Measurements from ENCODE around the gene DSCAML1.

DSCAML1 gene

DNA sequence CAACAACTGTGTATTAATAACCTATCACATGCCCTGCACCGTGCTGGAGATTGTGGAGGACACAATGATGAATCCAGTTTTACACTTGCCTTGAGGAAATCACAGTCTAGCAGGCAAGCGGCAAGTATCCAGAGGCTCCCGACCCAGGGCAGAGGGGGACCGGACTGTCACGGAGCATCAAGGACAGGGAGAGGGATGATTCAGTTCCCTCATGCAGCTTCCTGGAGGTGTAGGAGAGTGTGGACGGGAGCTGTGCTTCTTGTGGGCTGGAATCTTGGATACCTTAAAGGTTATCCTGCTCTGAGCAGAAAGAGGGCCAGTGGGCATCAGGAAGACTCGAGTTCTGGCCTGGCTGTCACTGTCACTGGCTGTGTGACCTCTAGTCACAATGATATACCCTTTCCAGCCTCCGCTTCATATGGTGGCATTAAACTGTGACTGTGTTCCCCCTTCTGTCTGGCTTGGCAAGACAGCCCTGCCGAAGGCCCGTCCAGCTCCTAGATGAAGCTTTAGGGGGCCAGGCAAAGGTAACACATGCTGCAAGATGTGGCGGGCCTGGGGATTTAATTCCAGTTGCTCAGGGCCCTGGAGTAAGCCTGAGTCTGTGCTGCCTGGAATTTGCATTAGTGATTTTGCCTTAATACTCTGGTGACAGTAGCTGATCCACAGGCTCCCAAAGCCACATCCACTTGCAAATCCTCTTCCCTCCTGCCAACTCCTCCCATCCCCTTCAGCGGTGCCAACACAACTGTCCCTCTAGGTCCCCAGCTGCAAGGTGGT, 162.8 kb downstream of the DSCAML1 start:
- no peak for DNase-seq (ENCODE audit: low read depth)

DNA sequence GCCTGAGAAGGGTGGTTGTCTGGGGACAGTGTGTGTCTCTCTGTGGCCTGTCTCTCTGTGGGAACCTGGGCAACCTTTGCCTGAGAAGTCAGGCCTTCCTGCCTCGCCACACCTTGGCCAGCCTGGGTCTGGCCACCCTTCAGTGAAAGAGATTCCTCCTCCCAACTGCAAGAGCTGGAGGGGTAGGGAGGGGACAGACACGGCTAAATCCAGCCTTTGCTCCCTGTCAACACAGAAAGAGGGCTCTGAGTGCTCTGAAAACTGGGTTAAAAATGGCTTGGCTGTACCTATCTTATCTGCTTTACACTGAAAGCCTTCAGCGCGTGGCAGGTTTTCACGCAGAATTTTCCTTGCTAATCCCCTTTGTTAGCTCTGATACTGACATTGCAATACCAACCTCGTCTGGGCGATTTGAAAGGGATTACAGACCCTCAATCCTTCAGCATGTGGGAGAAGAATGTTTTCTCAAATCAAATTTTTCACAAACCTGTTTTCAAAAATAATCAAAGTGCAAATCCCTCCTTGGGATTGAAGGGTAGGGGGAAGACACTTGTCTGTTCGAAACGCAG, 163.7 kb downstream of the DSCAML1 start:
- no peak for DNase-seq (ENCODE audit: low read depth)

DNA sequence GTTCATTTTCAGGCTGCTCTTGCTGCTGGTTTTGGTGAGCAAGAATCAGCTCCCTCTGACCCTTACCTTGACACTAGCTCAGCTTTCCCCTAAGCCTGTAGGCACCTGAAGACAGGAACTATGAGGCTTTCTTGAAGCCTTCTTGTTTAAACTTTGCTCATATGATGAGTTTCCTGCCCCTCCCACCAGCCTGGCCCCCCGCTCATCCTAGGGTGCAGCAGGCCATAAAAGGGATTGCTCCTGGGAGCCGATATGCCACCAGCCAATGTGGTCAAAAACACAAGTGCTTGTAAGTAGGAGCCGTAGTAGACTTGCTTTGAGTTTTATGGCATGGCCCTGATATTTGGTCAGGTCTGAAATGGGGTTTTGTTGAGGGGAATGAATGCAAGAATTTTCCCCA, 164.7 kb downstream of the DSCAML1 start:
- DNase-seq (ENCODE audit: low read depth) = no peak

DNA sequence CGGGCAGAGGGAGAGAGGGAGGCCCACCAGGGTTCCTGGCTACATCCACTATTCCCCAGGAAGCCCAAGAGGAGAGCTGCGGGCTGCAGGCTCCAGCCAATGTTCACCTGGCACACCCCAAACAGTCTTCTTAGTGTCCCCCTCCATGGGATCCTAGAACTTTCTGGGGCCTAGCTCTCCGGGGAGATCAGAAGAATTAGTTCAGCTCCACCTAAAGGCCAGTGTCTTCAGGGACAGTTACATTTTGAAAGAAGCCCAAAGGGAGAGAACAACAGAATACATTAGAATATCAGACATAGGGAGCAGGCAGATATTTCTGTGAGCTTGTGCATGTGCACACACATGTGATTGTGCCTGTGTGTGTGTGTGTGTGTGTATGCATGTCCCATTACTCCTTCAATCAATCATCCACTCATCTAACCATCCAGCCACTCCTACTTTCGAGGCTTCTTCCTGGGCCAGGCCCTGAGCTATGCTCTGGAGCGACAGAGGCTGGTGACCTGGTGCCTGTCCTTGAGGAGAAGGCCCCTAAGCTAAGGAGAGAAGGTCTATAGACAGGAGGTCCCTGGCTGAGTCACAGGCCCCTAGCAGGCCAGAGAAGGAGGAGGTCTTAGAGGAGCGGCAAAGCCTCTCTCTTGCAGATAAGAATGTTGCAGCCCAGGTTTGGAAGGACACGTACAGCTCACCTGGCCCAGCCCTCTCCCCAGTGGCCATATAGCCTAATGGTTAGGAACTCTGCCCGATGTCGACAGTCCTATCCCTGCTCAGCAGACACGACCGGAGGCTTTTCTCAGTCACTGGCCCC, 165.5 kb downstream of the DSCAML1 start:
- no peak for DNase-seq (ENCODE audit: low read depth)

DNA sequence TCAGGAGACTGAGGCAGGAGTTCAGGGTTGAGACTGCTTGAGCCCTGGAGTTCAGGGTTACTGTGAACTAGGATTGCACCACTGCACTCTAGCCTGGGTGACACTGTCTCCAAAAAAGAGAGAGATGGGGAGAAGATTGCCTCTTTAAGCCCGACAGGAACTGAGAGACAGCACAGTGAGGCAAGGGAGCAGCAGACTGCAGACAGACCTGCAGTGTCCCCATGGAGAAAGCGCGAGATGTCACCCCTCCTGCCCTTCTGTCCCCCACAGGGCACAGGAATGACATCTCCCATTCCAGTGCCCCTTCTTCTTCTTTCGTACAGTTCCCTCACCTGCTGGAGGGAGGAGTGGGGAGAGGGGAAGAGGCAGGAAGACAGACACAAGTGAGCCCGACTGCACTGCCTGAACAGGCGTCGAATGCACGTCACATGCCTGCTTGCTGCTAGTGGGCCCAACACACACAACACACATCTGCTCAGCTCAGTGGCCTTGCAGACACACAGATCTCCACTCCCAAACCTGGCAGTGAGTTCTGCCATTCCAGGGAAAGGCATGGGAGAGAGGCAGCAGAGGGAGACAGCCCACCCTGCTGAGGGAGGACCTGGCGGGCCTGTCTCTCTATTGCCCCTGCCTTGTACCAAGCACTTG, 167.0 kb downstream of the DSCAML1 start:
- no peak for DNase-seq (ENCODE audit: low read depth)

DNA sequence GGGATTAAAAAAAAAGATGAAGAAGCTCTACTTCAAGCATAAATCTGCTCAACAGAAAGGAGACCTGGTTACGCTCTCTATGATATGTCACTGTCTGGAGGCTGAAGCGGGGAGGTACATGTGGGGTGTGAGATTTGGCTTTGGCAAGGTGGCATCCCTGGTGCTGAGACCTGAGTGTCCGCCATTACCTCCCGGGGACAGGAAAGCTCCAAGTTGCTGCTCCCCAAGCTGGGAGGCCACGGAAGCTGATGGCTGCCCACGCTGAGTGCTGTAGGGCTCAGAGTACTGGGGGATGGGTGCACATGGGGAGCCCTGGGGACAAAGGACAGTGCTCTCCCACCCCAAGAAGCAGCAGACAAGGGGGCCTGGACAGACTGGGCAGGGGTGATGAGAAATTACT, 167.9 kb downstream of the DSCAML1 start:
- DNase-seq (ENCODE audit: low read depth) = no peak

DNA sequence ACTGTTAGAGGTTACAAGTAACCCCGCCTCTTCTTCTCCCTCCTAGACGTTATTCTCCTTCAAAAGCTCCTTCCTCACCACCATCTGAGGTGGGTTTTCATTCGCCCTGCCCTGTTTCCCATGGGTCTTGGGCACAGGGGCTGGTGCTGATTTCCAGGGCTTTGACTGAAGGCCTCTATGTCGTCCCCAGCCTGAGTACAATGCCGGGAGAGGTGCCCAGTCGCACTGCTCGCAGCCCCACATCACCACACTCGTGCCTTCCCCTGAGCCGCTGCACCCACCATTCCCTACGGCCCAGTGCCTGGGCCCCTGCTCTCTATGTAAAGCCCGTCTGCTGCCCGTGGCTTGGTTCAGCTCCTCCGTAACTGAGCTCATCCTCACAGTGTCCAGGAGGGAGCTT, 169.8 kb downstream of the DSCAML1 start:
- DNase-seq (ENCODE audit: low read depth) = no peak

DNA sequence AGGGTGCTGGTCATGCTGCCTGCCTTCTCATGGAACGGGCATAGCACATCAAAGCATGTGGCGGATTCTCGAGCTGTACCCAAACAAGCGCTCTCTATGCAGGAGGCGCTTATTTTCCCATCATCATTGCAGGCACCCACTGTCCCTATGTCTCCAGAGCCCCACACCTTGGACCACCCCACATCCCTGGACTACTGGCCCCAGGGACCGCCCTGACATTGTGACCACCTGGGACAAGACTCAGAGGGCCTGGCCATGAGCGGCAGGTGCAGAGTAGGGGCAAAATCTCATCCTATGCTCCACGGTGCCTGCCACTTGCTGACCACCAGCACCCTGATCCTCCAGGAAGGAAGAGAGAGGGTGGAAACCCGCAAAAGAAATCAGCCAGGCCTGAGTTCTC, 170.4 kb downstream of the DSCAML1 start:
- no peak for DNase-seq (ENCODE audit: low read depth)

DNA sequence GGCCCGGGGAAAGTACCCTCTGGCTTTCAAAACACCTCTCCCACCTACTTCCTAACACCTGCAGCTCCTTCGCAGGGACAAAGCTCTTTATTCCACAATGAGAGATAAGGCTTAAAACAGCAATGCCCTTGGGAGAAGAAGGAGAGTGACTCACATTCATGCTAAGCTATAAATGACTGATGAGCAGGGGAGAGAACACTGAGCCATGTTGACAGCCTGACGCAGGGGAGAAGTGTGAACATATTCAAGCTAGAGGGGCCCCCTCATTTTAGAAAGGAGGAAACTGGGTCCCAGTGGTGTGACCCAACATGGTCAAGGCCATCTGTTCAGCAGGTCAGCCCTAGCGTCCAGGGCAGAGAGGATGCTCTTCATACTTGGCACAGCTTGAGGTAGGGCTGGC, 171.8 kb downstream of the DSCAML1 start:
- DNase-seq (ENCODE audit: low read depth) = no peak

DNA sequence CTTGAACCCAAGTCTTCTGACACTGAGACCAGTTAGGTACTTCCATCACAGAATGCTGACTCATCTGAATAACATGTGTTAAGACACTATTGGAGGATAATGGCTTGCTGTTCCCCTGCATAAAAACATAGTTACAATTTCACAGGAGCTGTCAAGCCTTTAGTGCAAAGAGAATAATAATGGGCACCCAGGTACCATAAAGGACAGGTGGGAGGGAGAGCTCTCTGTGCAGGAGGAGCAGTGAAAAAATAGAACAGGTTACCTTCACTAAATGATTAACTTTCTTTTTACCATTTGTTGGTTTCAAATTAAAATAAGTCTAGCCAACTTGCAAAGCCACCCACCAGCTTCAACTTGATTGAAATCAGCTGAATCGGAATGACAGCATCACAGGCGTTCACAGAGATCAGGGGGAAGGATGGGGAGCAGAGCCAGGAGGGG, 173.2 kb downstream of the DSCAML1 start:
- DNase-seq (ENCODE audit: low read depth) = no peak

DNA sequence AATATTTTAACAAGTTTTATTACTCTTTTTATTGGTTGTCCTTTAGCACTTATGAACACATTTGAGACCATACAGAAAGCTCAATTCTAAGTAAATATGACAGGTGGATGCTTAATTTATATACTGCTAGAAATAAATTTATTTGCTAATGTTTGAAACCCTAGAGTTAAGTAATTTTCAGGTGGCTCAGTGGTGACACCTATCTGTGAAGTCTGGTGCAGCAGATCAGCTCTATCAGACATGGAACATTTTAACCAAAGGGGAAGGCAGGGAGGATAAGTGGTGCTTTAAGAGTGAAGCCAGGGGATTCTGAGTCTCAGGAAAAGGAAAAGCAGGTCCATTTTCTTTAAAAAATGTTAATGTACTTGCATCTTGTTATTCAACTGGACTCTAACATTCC, 175.8 kb downstream of the DSCAML1 start:
- no peak for DNase-seq (ENCODE audit: low read depth)

DNA sequence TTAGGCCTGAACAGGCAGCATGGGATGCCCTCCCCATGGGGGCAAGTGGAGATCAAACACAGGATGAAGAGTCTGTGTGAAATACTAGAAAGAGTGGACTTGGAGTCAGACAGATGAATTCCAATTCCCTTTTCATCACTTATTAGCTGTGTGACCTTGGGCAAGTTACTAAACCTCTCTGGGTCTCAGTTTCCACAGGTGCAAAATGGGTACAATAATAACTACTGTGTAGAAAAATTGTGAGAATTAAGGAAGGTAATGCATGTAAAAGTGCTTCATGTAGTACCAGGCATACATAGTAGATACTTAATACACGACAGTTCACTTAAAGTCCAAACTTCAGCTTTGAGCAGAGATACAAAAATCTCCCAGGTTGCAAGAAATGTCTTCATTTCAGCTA, 176.4 kb downstream of the DSCAML1 start:
- no peak for DNase-seq (ENCODE audit: low read depth)

DNA sequence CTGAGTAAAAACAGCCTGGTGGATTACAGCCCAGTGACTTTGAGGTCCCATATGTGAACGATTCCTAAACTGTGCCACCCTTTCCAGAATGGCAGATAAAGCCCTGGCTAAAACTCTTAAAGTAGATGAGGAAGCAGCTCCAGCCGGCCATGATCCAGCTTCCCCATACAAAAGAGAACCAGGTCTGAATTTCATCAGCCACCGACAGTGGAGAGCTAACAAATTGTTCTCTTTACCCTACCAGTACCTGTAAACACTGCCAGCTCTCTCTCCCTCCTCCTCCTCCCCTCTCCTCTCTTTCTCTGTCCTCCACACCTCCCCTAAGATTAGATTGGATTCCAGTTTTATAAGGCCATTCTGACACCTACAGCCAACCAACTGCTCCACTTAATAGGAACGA, 176.9 kb downstream of the DSCAML1 start:
- DNase-seq (ENCODE audit: low read depth) = no peak

DNA sequence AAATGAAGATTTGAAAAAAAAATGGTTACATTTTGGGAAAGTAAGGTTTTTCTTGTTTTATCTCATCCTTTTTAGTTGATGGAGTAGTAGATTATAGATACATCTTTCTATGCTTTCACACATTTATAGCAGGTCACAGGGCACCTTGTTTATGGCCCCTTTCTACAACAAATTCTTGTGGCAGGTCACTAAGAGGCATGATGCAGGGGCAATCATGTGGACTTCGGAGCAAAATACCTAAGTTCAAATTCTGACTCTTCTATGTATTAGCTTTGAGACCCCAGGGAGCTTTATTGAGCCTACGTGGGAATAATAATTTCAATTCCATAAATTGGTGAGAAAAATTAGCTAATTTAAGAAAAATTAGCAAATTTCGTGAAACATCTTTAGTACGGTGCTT, 177.4 kb downstream of the DSCAML1 start:
- no peak for DNase-seq (ENCODE audit: low read depth)

DNA sequence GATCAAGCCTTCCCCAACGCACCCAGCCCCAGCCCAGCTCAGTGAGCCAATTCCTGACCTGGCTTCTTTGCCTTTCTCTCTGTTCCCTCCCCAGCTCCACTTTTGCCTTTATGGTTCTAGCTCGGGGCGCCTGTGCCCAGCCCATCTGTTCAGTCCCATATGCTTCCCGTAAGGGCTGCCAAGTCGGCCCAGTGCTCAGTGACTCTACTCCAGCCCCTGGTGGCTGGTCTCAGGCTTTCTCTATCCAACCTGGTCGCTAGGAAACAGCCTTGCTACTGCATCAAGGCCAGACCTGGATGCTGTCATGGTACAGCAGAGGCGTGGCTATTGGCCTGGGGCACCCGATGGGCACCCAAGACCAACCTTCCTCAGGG, 178.0 kb downstream of the DSCAML1 start:
- DNase-seq (ENCODE audit: low read depth) = no peak

DNA sequence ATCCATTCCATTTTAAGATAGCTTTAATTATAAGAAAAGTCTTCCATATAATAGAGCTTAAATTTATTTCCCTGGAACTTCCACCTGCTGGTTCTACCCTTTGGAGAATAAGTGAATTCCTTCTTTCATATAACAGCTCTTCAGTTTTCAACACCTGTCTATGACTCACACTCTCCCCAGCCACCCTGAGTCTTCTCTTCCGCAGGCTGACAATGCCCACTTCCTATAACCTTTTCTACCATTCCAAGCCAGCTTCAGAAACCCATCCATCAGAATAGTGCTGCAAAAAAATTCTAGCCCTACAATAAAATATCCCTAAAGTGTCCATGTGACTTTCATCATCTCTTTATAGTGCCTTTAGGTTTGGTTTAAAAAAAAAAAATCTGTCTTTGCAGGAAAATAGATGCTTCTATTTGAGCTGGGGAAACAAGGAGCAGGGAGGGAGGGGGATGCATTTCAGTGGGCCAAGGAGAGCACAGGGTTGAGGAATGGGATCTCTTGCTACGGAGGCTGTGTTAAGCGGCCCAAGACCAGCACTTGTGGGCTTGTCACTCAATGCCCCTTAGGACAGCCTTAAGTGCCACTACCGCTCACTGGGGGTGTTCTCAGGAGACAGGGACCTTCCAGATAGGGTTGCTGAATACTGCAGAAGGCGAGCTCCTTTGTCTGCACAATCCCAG, 178.6 kb downstream of the DSCAML1 start:
- DNase-seq (ENCODE audit: low read depth) = no peak

DNA sequence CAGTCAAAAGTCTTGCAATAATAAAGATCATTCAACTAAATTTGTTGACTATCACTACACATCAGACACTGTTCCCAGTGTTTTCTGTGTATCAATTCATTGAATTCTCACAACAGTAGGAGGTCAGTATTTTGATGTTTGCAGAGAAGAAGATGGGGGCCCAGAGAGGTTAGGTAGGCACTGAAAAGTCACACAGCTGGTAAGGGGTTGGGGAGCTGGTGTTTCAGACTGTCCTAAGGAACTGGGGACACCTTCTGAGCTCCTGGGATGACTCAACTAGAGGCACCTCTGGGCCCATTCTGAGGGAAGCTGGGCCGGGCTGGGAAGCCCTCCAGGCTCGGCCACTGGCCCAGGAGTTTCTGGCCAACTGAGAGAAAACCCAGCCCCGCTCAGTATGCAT, 180.0 kb downstream of the DSCAML1 start:
- no peak for DNase-seq (ENCODE audit: low read depth)

DNA sequence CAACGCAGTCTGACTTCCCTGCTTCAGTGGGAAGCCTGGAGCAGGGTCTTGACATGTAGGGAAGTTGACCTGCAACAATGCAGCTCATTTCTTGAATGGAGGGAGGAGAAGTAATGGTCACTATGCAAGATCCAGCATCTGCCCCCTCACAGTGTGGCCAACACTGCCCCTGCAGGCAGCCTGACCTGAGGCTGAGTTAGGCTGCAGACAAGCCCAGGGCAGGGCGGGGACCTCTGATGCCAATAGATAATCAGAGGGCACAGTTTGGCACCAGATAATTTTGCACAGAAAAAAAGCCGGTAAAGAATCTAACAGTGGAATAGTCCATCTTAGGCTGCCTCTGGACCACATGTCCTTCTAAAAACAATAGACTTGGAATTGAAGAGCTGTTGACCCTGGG, 182.3 kb downstream of the DSCAML1 start:
- no peak for DNase-seq (ENCODE audit: low read depth)

DNA sequence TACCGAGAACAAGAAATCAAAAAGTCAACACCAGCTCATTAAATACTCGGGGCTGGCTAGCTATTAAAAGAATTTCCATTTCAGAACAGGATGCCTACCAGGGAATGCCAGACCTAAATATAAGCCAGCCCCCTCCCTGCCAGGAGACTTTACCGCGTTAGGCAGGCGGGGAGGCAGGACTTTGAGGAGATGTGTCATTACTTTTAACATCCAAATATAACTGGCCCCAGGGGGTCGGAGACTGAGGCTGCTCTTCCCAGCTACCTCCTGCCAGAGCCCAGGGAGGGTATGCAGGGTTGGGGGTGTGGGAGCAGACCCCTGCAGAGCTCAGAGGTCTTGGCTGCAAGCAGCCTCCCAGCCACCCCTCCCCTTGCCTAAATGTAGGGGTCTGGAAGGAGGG, 183.5 kb downstream of the DSCAML1 start:
- DNase-seq (ENCODE audit: low read depth) = no peak

DNA sequence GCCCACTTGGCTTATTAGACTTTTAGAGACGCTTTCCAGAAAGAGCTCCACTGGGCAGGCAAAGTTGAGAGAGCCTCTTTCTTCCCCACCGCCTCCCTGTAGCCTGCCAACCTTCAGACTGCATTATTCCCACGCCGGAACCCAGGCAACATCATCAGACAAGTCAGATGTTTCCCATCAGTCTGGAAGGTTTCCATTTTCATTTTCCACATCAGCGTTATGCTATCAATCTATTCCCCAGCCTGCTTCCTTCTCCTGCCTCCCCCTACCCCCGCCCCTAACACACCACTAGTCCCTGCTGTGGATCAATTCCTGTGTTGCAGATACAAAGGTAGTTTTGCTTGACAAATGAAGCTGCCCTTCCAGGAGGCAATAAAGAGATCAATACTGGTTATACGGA, 184.8 kb downstream of the DSCAML1 start:
- DNase-seq (ENCODE audit: low read depth) = no peak

DNA sequence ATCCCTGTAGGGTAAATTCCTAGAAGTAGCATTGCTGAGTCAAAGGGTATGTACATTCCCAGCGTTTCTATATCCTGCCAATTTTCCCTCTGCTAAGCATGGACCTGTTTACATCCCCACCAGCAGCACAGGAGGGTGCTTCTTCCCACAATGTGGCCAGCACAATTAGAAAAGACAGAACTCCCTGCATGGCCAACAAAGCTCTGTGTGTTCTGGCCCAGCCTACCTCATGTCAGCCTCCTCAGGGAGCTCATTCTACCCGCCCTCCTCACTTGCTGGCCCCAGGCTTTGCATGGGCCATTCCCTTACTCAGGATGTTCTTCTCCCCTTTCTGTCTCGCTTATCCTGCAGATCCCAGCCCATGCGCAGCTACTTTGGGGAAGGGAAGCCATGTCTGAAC, 186.1 kb downstream of the DSCAML1 start:
- DNase-seq (ENCODE audit: low read depth) = no peak

DNA sequence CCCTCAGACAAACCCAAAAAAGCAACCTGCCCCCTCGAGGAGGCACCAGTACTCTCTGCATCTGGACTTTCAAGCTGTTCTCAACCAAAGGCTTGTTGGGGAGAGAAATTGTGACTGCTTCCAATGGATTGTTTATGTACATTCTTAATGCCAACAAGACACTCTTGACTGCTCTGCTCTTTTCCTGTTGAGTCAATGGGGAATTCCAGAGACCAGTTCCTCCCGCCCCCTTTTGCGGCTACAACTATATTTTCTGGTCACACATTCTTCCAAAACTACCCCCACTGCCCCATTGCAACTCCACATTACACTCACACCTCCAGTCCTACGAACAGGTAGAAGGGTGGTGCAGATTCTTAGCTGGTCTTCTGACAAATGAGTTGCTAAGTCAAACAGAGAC, 187.0 kb downstream of the DSCAML1 start:
- no peak for DNase-seq (ENCODE audit: low read depth)
